ENCODE measurements around the gene MYO15A.
A peak's percentile ranks its signal among the peaks of the same experiment; 100 is the strongest.

The MYO15A gene

DNA sequence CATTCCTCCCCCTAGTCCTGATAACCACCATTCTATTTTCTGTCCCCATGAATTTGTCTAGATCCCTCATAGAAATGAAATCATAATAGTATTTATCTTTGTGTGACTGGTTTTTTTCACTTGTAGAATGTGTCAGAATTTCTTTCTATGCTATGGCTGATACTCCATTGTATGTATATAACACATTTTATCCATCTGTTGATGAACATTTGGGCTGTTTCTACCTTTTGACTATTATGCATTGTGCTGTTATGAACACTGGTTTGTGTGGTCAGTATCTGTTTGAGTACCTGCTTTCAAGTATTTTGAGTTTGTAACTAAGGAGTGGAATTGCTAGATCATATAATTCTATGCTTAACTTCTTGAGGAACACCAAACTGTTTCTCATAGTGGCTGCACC lies 36.8 kb upstream of the MYO15A start:
- no peak for DNase-seq (ENCODE audit: low spot score)
- Histone ChIP-seq H3K27ac (no peak overlapping the region), H3K4me3 (no peak overlapping the region)
- TF ChIP-seq CTCF (IDR thresholded peaks at IDR 0.05) = no peak

GRCh38 chr17:18074566-18075272 lies 33.8 kb upstream of the MYO15A start:
- DNase-seq (ENCODE audit: low spot score) = no peak
- Histone ChIP-seq H3K4me3 (no peak overlapping the region), H3K27ac (no peak overlapping the region)
- TF ChIP-seq CTCF (IDR thresholded peaks at IDR 0.05) = no peak

DNA sequence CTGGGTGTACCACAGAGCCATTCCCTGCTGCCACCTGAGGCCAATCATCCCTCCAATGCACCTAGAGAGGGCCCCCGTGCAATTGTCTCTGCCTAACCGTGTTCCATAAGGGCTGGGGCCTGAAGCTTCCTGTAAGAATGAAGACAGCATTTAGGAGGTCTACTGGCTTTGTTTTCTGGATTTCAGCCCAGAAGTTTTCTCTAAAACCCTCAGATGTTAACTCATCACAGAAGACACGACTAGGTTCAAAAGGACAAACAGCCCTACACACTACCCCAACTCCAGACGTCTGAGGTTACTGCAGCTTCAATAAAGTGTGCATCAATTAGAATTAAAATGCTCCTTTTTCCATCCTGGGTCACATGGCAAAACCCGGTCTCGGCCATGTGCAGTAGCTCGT lies 31.6 kb upstream of the MYO15A start:
- no peak for TF ChIP-seq CTCF (IDR thresholded peaks at IDR 0.05)
- H3K4me3 ChIP-seq = no peak overlapping the region
- DNase-seq (ENCODE audit: low spot score) = no peak
- no peak overlapping the region for H3K27ac ChIP-seq

DNA sequence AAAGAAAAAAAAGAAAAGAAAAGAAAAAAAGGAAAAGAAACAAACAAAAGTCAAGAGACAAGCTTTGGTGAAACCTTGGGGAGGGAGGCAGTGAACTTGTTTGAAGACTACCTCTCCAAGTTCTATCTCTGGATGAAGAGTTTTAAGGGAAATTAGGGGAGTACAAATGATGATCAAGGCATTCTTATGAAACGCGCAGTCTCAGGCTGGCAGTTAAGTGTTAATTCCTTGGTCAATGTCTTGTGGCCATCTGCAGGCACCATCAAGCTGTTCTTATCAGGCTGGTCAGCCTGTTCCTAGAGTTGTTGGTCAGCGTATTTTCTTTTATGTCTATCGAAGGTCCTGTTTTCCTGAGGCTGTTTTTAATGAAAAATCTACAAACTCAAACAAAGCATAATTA lies 29.0 kb upstream of the MYO15A start:
- Histone ChIP-seq H3K4me3 (no peak overlapping the region), H3K27ac (no peak overlapping the region)
- TF ChIP-seq CTCF (IDR thresholded peaks at IDR 0.05) = no peak
- DNase-seq (ENCODE audit: low spot score) = no peak

DNA sequence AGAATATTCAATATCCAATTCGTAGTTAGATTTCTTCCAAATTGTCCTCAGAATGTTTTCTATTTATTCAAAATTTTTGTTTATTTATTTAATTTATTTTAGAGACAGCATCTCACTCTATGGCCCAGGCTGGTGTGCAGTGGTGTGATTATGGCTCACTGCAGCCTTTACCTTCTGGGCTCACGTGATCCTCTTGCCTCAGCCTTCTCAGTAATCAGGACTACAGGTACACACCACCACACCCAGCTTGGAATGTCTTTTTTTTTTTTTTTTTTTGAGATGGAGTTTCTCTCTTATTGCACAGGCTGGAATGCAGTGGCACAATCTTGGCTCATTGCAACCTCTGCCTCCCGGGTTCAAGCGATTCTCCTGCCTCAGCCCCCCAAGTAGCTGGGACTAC lies 24.3 kb upstream of the MYO15A start:
- Histone ChIP-seq H3K27ac (no peak overlapping the region), H3K4me3 (no peak overlapping the region)
- DNase-seq (ENCODE audit: low spot score) = no peak
- no peak for TF ChIP-seq CTCF (IDR thresholded peaks at IDR 0.05)

GRCh38 chr17:18087610-18088491 lies 20.7 kb upstream of the MYO15A start, which contains the start of gene DRG2:
DRG2 (plus strand) TSS chr17:18087948; CDS start chr17:18088024, 76 bp downstream.
- Histone ChIP-seq H3K27ac (peak within 1 kb of the TSS; percentile 59 to 86), H3K4me3 (peak within 1 kb of the TSS; percentile 85)
- DNase-seq (ENCODE audit: low spot score) = peak; percentile 94
- TF ChIP-seq CTCF (IDR thresholded peaks at IDR 0.05) = no peak
